NCI-H146 treated with DMSO at 0.1 percent for 48 hours (cell line): ENCODE results near the gene SYNDIG1L.
"Not testable (repeated sequence)": the region's sequence is repeated elsewhere in the genome, so short reads cannot be mapped to it uniquely, and the experiment has no call there.

Source experiments
- DNase-seq: peaks from one replicate; lab custom pipeline; 2025; ENCODE audit not compliant: unreplicated experiment; lab: John Stamatoyannopoulos, UW

The SYNDIG1L gene

GRCh38 chr14:74426202-74426582, at the start of gene SYNDIG1L:
TSS of gene SYNDIG1L (minus strand) at chr14:74426210. CDS start at chr14:74409744, 16,466 bp downstream.
- DNase-seq = no peak

- no peak for DNase-seq
These were observed 49.7 kb upstream of the SYNDIG1L start for GRCh38 chr14:74475678-74476077.

GRCh38 chr14:74474376-74474775, 48.4 kb upstream of the SYNDIG1L start:
- DNase-seq = no peak

GRCh38 chr14:74472601-74473000, 46.6 kb upstream of the SYNDIG1L start:
- no peak for DNase-seq

GRCh38 chr14:74469548-74470518, 43.8 kb upstream of the SYNDIG1L start:
- DNase-seq = no peak

- no peak for DNase-seq
These were observed 42.5 kb upstream of the SYNDIG1L start for GRCh38 chr14:74468513-74468912.

GRCh38 chr14:74465335-74465734, 39.3 kb upstream of the SYNDIG1L start:
- no peak for DNase-seq

- no peak for DNase-seq
These were observed 38.8 kb upstream of the SYNDIG1L start for GRCh38 chr14:74464785-74465184.

- no peak for DNase-seq
These were observed 37.7 kb upstream of the SYNDIG1L start for GRCh38 chr14:74463697-74464096.

GRCh38 chr14:74462993-74463392, 37.0 kb upstream of the SYNDIG1L start:
- DNase-seq = no peak

- no peak for DNase-seq
These were observed 34.0 kb upstream of the SYNDIG1L start for GRCh38 chr14:74459976-74460375.

- no peak for DNase-seq
These were observed 33.4 kb upstream of the SYNDIG1L start for GRCh38 chr14:74459289-74459946.

GRCh38 chr14:74457565-74457895, 31.5 kb upstream of the SYNDIG1L start:
- DNase-seq = no peak

GRCh38 chr14:74456684-74457564, 30.9 kb upstream of the SYNDIG1L start:
- DNase-seq = no peak

GRCh38 chr14:74454397-74454796, 28.4 kb upstream of the SYNDIG1L start:
- DNase-seq = not testable (repeated sequence)

GRCh38 chr14:74444866-74445265, 18.9 kb upstream of the SYNDIG1L start:
- no peak for DNase-seq

GRCh38 chr14:74442757-74443156, 16.7 kb upstream of the SYNDIG1L start:
- DNase-seq = no peak

- DNase-seq = no peak
These were observed 15.1 kb upstream of the SYNDIG1L start for GRCh38 chr14:74441113-74441512.

GRCh38 chr14:74438351-74438915, 12.4 kb upstream of the SYNDIG1L start:
- DNase-seq = no peak

- DNase-seq = no peak
These were observed 11.6 kb upstream of the SYNDIG1L start for GRCh38 chr14:74437496-74438053.

- no peak for DNase-seq
These were observed 8.3 kb upstream of the SYNDIG1L start for GRCh38 chr14:74434294-74434693.
